AG04450 (cell line): Measurements from ENCODE around the gene RABGGTA. TPM values are rescaled to one million over a fixed set of nuclear protein-coding genes. Genes with fewer than 3 reads are reported as not detected.
"Not testable (repeated sequence)": the region's sequence is repeated elsewhere in the genome, so short reads cannot be mapped to it uniquely, and the experiment has no call there.

Source experiments
- CTCF ChIA-PET: fragments of 300-600, 350-600 bp; formaldehyde crosslinking; extraction: SDS; loops from one replicate; lab custom pipeline; 2022; ENCODE audit warnings: antibody characterized with exemption, inconsistent platforms; lab: Charles Lee
- POLR2A ChIA-PET: fragments of 350-600 bp; formaldehyde crosslinking; extraction: SDS; loops from one replicate; lab custom pipeline; 2021; ENCODE audit warnings: antibody characterized with exemption, inconsistent platforms; lab: Yijun Ruan, JAX
- DNase-seq: peaks from one replicate; pipeline ENCODE4 v3.0.0-alpha.2; 2011; ENCODE audit warnings: low read depth, low spot score
- H3K27ac ChIP-seq: one replicate; pipeline ENCODE4 v1.5.1; 2012; ENCODE audit warnings: low read depth, low read length, control low read depth
- H3K27me3 ChIP-seq: one replicate; pipeline ENCODE4 v1.6.0; 2012; ENCODE audit warnings: low read length; ENCODE audit not compliant: control insufficient read depth, insufficient read depth
- H3K4me3 ChIP-seq: 2 replicates; pipeline ENCODE4 v1.5.1; 2011; ENCODE audit warnings: mild to moderate bottlenecking, low read depth, low read length, control low read depth
- H3K9me3 ChIP-seq: 2 replicates; pipeline ENCODE4 v1.5.1; 2012; ENCODE audit warnings: low read length; ENCODE audit not compliant: control insufficient read depth, insufficient read depth
- CTCF ChIP-seq: IDR thresholded peaks from 2 replicates; pipeline ENCODE4 v1.5.1; 2011; ENCODE audit warnings: low read depth, low read length, control low read depth, inconsistent platforms
- polyA plus RNA-seq: library from polyadenylated mRNA; depleted of rRNA; stranded (reverse); fragments of >200 nt; gene quantifications from 2 replicates; pipeline ENCODE4 v1.2.3, GENCODE V29; 2011

RABGGTA gene
- polyA plus RNA-seq, 1 experiment, result 17.9 TPM

- Histone ChIP-seq H3K9me3 (no peaks in the 10 kb centered on the region; the same call in 1 of the 2 replicates), H3K27ac (no peak overlapping the region), H3K27me3 (no peaks in the 10 kb centered on the region), H3K4me3 (no peak overlapping the region)
- CTCF ChIA-PET, result interaction anchor here (1.1 to 2.3 kb wide), 3 partner anchors 13 to 16 kb away, joined by 3 to 11 read pairs (median 6); partner anchors contain the start of genes CHMP4A and TINF2
- TF ChIP-seq CTCF, result no peak
- POLR2A ChIA-PET, result interaction anchor here (0.7 kb wide), 1 partner anchor 355 kb away, joined by 8 read pairs; no protein-coding TSS in a partner anchor
- DNase-seq, result no peak
Measured at GRCh38 chr14:24226473-24226872, 44.9 kb downstream of the RABGGTA start.

- TF ChIP-seq CTCF, result no peak
- ChIA-PET POLR2A (interaction anchor here (1.2 to 1.4 kb wide), 2 partner anchors 11 to 17 kb away, joined by 4 to 7 read pairs; partner anchors contain the start of genes CHMP4A and TINF2), CTCF (interaction anchor here (0.5 to 1.0 kb wide), 2 partner anchors 18 to 176 kb away, joined by 3 read pairs; partner anchors contain the start of gene TINF2)
- Histone ChIP-seq H3K27me3 (no peaks in the 10 kb centered on the region), H3K4me3 (no peak overlapping the region), H3K9me3 (no peaks in the 10 kb centered on the region), H3K27ac (no peak overlapping the region)
- DNase-seq, result peak; percentile 47
Measured at GRCh38 chr14:24224618-24225071, 46.8 kb downstream of the RABGGTA start.

GRCh38 chr14:24222987-24223386 lies 48.4 kb downstream of the RABGGTA start:
- H3K9me3 ChIP-seq, POLR2A ChIA-PET, DNase-seq, CTCF ChIA-PET, H3K27me3 ChIP-seq, H3K4me3 ChIP-seq, H3K27ac ChIP-seq: not testable (repeated sequence)

GRCh38 chr14:24219521-24219920 lies 51.9 kb downstream of the RABGGTA start:
- no peak overlapping the region for H3K4me3 ChIP-seq
- no peaks in the 10 kb centered on the region for H3K9me3 ChIP-seq
- ChIA-PET CTCF (interaction anchor here (0.7 to 2.0 kb wide), 5 partner anchors 22 to 114 kb away, joined by 3 to 8 read pairs (median 3); partner anchors contain the start of genes CIDEB and IRF9), POLR2A (interaction anchor here (0.6 kb wide), 1 partner anchor 37 kb away, joined by 5 read pairs; no protein-coding TSS in a partner anchor)
- TF ChIP-seq CTCF, result no peak
- H3K27me3 ChIP-seq, result no peaks in the 10 kb centered on the region
- no peak for DNase-seq
- no peak overlapping the region for H3K27ac ChIP-seq

GRCh38 chr14:24219080-24219479 lies 52.3 kb downstream of the RABGGTA start:
- Histone ChIP-seq H3K27me3 (no peaks in the 10 kb centered on the region), H3K9me3 (no peaks in the 10 kb centered on the region), H3K27ac (no peak overlapping the region), H3K4me3 (no peak overlapping the region)
- CTCF ChIA-PET, result interaction anchor here (1.0 to 2.0 kb wide), 3 partner anchors 78 to 114 kb away, joined by 3 to 8 read pairs (median 3); partner anchors contain the start of gene CIDEB
- no peak for DNase-seq
- no peak for TF ChIP-seq CTCF
- POLR2A ChIA-PET, result interaction anchor here (0.6 kb wide), 1 partner anchor 37 kb away, joined by 5 read pairs; no protein-coding TSS in a partner anchor

- H3K27ac ChIP-seq, DNase-seq, H3K9me3 ChIP-seq, H3K27me3 ChIP-seq, H3K4me3 ChIP-seq: not testable (repeated sequence)
- CTCF ChIA-PET, result interaction anchor here (1.8 kb wide), 1 partner anchor 80 kb away, joined by 15 read pairs; no protein-coding TSS in a partner anchor
- POLR2A ChIA-PET, result interaction anchor here (1.6 kb wide), 1 partner anchor 84 kb away, joined by 4 read pairs; no protein-coding TSS in a partner anchor
Measured at GRCh38 chr14:24216876-24217275, 54.5 kb downstream of the RABGGTA start.
